CD4-positive, alpha-beta T cell treated with Interleukin-15 for 4 hours (primary cell): ENCODE results near the gene RAB15.

Source experiments
- DNase-seq: peaks from one replicate; pipeline ENCODE4 v3.0.0-alpha.2; 2020; ENCODE audit warnings: low spot score

The RAB15 gene

GRCh38 chr14:64990296-64990695 lies 18.2 kb upstream of the RAB15 start:
- peak; percentile 31 for DNase-seq

GRCh38 chr14:64987438-64987767 lies 15.3 kb upstream of the RAB15 start:
- no peak for DNase-seq

- peak; percentile 96 for DNase-seq
These were observed 14.7 kb upstream of the RAB15 start, which contains the start of gene FNTB for GRCh38 chr14:64986648-64987437. TSS of gene FNTB (plus strand) at chr14:64986895. CDS start at chr14:64986954, 59 bp downstream.

- peak; percentile 56 for DNase-seq
These were observed 11.5 kb upstream of the RAB15 start for GRCh38 chr14:64983439-64984310.

- no peak for DNase-seq
These were observed 7.4 kb upstream of the RAB15 start for GRCh38 chr14:64979336-64980074.

GRCh38 chr14:64974563-64974962 lies 2.4 kb upstream of the RAB15 start:
- DNase-seq: no peak

- no peak for DNase-seq
These were observed 1.7 kb upstream of the RAB15 start for GRCh38 chr14:64973826-64974225.

GRCh38 chr14:64973026-64973442 lies 898 bp upstream of the RAB15 start:
- no peak for DNase-seq

- no peak for DNase-seq
These were observed 619 bp downstream of the RAB15 start for GRCh38 chr14:64971491-64971942.

GRCh38 chr14:64970776-64971477 lies 1.2 kb downstream of the RAB15 start:
- no peak for DNase-seq

GRCh38 chr14:64970041-64970440 lies 2.1 kb downstream of the RAB15 start:
- DNase-seq: no peak

- no peak for DNase-seq
These were observed 3.5 kb downstream of the RAB15 start for GRCh38 chr14:64968651-64969050.

- DNase-seq: no peak
These were observed 4.0 kb downstream of the RAB15 start for GRCh38 chr14:64968167-64968566.

- DNase-seq: no peak
These were observed 5.2 kb downstream of the RAB15 start for GRCh38 chr14:64966976-64967375.

- no peak for DNase-seq
These were observed 6.7 kb downstream of the RAB15 start for GRCh38 chr14:64965356-64966000.

GRCh38 chr14:64963611-64964010 lies 8.5 kb downstream of the RAB15 start:
- DNase-seq: no peak

GRCh38 chr14:64960762-64961276 lies 11.3 kb downstream of the RAB15 start:
- no peak for DNase-seq

- no peak for DNase-seq
These were observed 13.4 kb downstream of the RAB15 start for GRCh38 chr14:64958743-64959142.

GRCh38 chr14:64958201-64958600 lies 13.9 kb downstream of the RAB15 start:
- no peak for DNase-seq

GRCh38 chr14:64956697-64957406 lies 15.3 kb downstream of the RAB15 start:
- no peak for DNase-seq
